Activated CD4-positive, alpha-beta T cell treated with anti-CD3 and anti-CD28 coated beads, Interleukin-2, amount 10 ng/mL, durations not matched to agents 24 days and 14 days (primary cell): ENCODE results near the gene GPR84. TPM values are rescaled to one million over a fixed set of nuclear protein-coding genes. Genes with fewer than 3 reads are reported as not detected.
"Not testable (repeated sequence)": the region's sequence is repeated elsewhere in the genome, so short reads cannot be mapped to it uniquely, and the experiment has no call there.

Experiments used
- DNase-seq: peaks from one replicate; pipeline ENCODE4 v3.0.0; 2022
- H3K27ac Mint-ChIP-seq: one replicate; pipeline ENCODE4 v1.8.0; 2022; ENCODE audit warnings: mild to moderate bottlenecking, mixed read lengths
- H3K27me3 Mint-ChIP-seq: one replicate; pipeline ENCODE4 v1.8.0; 2022; ENCODE audit warnings: mixed read lengths
- H3K36me3 Mint-ChIP-seq: one replicate; pipeline ENCODE4 v1.8.0; 2022; ENCODE audit warnings: low read depth, mild to moderate bottlenecking, mixed read lengths
- H3K4me1 Mint-ChIP-seq: one replicate; pipeline ENCODE4 v1.8.0; 2021; ENCODE audit warnings: mixed read lengths
- H3K4me3 Mint-ChIP-seq: one replicate; pipeline ENCODE4 v1.8.0; 2022; ENCODE audit warnings: mild to moderate bottlenecking, moderate library complexity, mixed read lengths
- H3K9me3 Mint-ChIP-seq: one replicate; pipeline ENCODE4 v1.8.0; 2021; ENCODE audit warnings: mixed read lengths
- intact Hi-C: fragments of 100-400 bp; cut with micrococcal nuclease; formaldehyde crosslinking; loops from one replicate; pipeline ENCODE4 v1.15.1; 2023
- total RNA-seq: library from RNA; stranded (reverse); gene quantifications from 2 replicates; pipeline ENCODE4 v1.2.3, GENCODE V29; 2022

GPR84 gene
- total RNA-seq, 1 donor from 2014 or later, result 1.5 TPM

GRCh38 chr12:54325442-54326109 lies 38.7 kb downstream of the GPR84 start:
- peaks cover 27% of the 10 kb centered on the region for H3K4me1 Mint-ChIP-seq
- peak overlapping the region; percentile 98 for H3K4me3 Mint-ChIP-seq
- not testable (repeated sequence) for DNase-seq, H3K9me3 Mint-ChIP-seq, H3K27me3 Mint-ChIP-seq
- peak overlapping the region; percentile 93 for H3K27ac Mint-ChIP-seq
- H3K36me3 Mint-ChIP-seq, result peaks cover 11% of the 10 kb centered on the region
- intact Hi-C loops, result loop anchor here (1.0 to 2.0 kb wide), 3 partner anchors 27 to 43 kb away; no protein-coding TSS in a partner anchor

DNA sequence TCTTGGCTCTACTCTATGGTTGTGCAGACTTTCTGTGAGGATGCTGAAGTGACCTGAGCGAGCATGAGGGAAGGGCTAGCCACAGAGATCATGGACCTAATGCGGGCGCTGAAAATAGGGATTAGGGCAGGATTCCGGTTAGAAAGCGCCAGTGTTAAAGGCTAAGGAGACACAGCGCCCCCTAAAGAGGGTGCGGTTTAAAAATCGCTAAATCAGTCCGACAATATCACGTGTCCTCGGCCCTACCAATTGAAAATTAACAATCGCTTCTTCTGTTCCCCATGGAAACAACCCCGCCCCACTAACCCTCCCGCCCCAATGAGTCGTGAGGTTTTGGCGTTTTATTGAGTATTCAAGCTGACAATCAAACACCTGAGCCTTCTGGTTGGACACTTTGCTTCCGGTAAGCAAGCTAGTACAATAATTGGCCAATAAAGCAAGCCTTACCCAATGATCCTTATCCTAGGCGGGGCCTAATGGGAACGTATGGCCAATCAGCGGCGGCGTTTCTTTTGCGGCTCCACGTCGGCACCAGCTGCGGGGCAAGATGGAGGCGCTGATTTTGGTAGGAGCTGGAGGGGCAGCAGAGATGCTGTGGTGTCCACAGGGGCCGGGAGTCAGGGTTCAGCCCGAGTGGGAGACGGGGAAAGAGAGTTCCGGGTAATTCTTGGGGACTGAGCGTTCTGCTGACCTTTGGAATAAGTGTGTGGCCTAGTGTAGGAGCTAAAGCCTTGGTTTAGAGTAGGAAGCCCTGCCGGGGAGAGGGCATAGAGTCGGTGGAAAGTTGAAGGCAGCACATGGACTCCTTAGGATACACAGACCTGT lies 39.5 kb downstream of the GPR84 start, which contains the start of gene COPZ1:
COPZ1 (plus strand) TSS at position 515 of the 825 bp plus-strand sequence; CDS start at position 548, 33 bp downstream.
- intact Hi-C loops, result loop anchor here (1.0 to 2.0 kb wide), 4 partner anchors 27 to 45 kb away; partner anchors contain the start of genes CBX5 and HNRNPA1
- Mint-ChIP-seq H3K36me3 (peaks cover 10% of the 10 kb centered on the region), H3K4me1 (peaks cover 23% of the 10 kb centered on the region), H3K27ac (peak within 1 kb of the TSS; percentile 93), H3K27me3 (no peaks in the 10 kb centered on the region), H3K9me3 (no peaks in the 10 kb centered on the region), H3K4me3 (peak within 1 kb of the TSS; percentile 98)
- DNase-seq, result peak; percentile 97

DNA sequence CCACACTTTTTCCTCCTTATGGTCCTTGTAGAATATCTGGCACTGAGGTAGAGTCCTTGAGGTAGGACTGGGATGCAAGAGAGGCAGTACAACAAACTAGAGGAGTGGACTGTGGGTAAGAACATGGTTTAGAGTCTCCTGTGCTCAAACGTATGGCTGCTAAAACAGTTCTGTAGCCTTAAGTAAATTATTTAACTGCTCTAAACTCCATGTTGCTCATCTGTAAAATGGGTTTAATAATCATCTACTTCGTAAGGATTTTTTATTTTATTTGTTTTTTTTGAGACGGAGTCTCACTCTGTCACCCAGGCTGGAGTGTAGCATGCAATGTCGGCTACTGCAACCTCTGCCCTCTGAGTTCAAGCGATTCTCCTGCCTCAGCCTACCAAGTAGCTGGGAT lies 42.9 kb downstream of the GPR84 start:
- Mint-ChIP-seq H3K9me3 (no peaks in the 10 kb centered on the region), H3K27me3 (peaks cover 5% of the 10 kb centered on the region), H3K27ac (no peak overlapping the region), H3K4me3 (no peak overlapping the region), H3K4me1 (peaks cover 6% of the 10 kb centered on the region), H3K36me3 (peaks cover 5% of the 10 kb centered on the region)
- no peak for DNase-seq
- intact Hi-C loops, result no loop called here

Other genes starting within 250 kb of the GPR84 start
- 28.2 and 28.8 TPM in 2 replicates for gene SMUG1, start 175.5 kb downstream of the GPR84 start, total RNA-seq
- 108 and 113 TPM in 2 replicates for gene CBX5, start 84.4 kb downstream of the GPR84 start, total RNA-seq
- gene HNRNPA1, start 83.8 kb downstream of the GPR84 start, total RNA-seq, result 1,861 and 1,892 TPM in 2 replicates
- not detected in 2 replicates for gene NFE2, start 63.5 kb downstream of the GPR84 start, total RNA-seq
- gene COPZ1, start 39.4 kb downstream of the GPR84 start, total RNA-seq, result 116 and 121 TPM in 2 replicates
- gene ZNF385A, start 20.2 kb upstream of the GPR84 start, total RNA-seq, result 0.84 and 1.2 TPM in 2 replicates
- gene ITGA5, start 54.8 kb upstream of the GPR84 start, total RNA-seq, result 43.9 and 48.0 TPM in 2 replicates
- gene GTSF1, start 109.1 kb upstream of the GPR84 start, total RNA-seq, result 4.8 and 5.5 TPM in 2 replicates
- gene NCKAP1L, start 133.3 kb upstream of the GPR84 start, total RNA-seq, result 98.0 and 99.5 TPM in 2 replicates
- gene PDE1B, start 185.1 kb upstream of the GPR84 start, total RNA-seq, result 23.6 and 26.3 TPM in 2 replicates
- not detected in 2 replicates for gene PPP1R1A, start 224.2 kb upstream of the GPR84 start, total RNA-seq